GM19240 (cell line): ENCODE results near the gene AQP5.

Source experiments
- DNase-seq: peaks from one replicate; pipeline ENCODE4 v3.0.0; 2011; ENCODE audit warnings: low spot score; ENCODE audit not compliant: insufficient read length

The AQP5 gene

GRCh38 chr12:49961111-49961922 is at the start of gene AQP5:
Gene AQP5 (plus strand): TSS chr12:49961872. CDS start chr12:49962018, 146 bp downstream.
- DNase-seq: no peak

- no peak for DNase-seq
Measured at GRCh38 chr12:49912345-49913255, 49.1 kb upstream of the AQP5 start.

DNA sequence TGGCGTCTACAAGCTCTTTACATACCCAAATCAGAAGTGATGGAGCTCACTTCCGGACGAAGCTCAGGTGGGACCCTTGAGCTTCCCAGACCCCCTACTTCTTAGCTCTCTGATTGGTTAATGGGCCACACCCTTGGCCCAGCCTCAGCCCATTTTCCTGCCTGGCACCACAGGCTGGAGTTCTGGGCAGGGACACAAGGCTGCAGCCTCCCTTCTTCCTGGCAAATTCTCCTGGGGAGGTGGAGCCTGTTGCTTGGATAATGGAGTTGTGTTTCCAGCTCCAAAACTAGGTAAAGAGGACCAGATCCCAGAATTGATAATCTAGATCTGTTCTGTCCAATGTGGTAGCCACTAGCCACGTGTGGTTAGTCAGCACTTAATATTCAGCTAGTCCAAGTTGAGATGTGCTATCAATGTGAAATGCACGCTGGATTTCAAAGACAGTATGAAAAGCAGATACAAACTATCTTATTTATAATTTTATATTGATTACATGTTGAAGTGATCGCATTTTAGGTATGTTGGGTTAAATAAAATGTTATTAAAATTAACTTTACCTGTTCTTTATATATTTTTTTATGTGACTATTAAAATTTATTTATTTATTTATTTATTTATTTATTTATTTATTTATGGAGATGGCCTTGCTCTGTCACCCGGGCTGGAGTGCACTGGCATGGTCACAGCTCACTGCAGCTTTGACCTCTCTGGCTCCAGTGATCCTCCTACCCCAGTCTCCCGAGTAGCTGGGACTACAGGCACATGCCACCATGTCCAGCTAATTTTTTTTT is 45.3 kb upstream of the AQP5 start:
- DNase-seq: no peak

- no peak for DNase-seq
Measured at GRCh38 chr12:49917166-49917787, 44.4 kb upstream of the AQP5 start.

DNA sequence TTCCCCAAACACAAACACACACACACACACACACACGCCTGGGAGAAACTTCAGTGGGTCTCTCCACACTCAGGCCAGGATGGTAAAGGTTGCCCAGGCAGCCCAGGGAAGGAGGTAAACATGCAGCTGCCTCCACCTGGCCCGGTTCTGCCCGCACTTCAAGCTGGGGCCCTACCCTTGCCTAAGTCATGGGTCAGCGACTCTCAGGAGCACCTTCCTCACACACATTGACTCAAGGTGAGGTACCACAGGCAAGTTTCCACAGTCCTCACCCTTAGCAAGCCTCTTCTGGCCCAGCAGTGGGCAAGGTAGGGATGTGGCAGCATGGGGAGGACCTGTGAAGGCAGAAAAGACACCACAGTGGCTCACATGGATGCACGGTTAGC is 43.9 kb upstream of the AQP5 start:
- DNase-seq: no peak

GRCh38 chr12:49920241-49920914 is 41.3 kb upstream of the AQP5 start:
- no peak for DNase-seq

- DNase-seq: no peak
Measured at GRCh38 chr12:49920915-49921286, 40.8 kb upstream of the AQP5 start.

GRCh38 chr12:49921299-49921698 is 40.4 kb upstream of the AQP5 start:
- DNase-seq: no peak

DNA sequence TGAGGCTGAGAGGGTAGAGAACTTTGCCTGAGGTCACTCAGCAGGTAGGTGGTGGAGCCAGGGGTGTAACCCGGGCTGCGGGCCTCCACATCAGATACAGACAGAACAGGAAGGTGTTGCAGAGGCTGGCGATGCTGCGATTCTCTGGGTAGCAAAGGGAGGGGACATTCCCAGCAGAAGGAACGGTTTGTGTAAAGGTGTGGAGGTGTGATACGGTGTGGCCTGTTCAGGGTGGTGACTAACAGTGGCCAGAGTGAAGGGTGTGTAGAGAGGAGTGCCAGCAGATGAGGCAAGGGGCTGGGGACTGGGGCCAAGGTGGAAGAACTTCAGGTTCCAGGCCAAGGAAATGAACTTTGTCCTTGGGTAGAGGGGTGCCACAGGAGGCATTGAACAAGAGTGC is 39.7 kb upstream of the AQP5 start:
- no peak for DNase-seq

DNA sequence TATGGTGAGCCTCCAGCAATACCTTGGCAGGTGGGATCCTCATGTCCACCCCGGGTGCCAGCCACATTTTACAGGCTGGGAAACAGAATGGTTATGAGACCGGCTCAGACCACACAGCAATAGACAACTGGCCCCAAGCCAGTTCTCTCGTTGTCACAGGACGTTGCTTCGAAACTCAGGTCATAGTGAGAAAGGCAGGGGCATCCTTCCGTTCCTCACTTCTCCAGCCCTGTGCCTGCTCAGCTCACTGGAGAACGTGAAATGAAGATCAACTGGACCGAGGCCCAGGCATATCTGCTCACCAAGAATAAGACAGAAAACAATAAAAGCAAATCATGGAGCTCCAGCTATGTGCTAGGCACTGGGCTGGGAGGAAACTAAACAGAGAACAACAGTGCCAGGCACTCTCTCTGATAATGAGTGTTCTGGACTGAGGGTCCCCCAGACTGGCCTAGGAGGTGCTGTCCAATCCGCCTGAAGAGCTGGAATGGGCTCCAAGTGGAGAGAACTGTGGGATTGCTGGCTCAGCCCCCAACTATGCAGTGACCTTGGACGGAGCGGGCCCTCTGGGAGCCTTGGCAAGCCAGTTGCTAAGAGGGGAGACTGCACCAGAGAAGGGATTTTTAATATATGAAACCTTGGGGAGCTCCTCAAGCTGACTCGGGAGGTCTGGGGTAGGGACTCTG is 39.2 kb upstream of the AQP5 start:
- no peak for DNase-seq

DNA sequence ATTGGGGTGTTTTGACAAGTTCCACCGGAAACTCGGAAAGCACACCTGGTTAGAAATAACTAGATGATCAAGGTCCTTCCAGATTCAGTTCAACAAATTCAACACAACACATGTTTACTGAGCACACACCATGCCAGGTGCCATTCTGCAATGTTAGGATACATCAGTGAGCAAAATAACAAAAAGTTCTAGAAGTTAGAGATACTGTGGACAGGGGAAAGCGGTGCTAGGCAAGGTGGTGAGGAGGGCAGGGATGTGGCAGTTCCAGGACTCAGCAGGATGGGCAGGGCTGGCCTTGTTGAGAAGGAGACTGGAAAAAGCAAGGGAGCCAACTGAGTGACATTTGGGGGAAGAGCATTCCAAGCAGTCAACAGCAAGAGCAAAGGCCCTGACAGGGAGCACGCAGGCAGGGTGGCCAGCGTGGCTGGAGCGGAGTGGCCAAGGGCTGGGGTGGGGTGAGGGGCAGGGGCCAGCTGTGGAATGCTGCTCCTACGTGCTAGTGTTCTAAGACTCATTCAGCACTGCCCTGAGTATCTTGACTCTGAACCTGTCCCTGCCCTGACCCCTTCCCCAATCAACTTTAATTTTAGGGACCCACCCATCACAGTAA is 38.5 kb upstream of the AQP5 start:
- no peak for DNase-seq

- no peak for DNase-seq
Measured at GRCh38 chr12:49923880-49924556, 37.7 kb upstream of the AQP5 start.

DNA sequence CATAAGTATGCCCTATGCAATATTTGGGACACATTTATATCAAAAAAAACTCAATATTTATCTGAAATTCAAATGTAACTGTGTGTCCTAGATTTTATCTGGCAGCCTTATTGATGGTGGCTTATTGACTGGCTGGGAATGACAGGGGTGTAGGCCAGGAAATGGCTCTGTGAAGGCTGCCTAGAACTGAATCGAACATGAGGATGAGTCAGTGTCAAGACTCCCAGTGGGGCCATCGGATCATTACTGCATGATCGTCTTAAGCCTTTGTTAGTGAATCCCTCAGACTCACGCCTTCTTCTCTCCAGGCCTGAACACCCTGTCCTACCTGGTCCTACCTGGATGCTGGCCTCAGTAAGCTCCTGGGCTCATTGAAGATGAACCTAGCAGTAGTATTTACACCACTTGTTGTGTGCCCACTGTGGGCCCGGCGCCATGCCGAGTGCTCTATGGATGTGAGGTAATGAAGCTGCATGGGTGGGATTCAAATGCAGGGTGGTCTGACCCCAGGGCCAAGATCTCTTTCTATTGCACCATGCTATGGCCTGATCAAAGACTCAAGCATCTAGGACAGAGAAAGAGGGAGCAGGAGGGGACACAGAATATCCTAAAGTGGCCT is 36.9 kb upstream of the AQP5 start:
- DNase-seq: no peak

DNA sequence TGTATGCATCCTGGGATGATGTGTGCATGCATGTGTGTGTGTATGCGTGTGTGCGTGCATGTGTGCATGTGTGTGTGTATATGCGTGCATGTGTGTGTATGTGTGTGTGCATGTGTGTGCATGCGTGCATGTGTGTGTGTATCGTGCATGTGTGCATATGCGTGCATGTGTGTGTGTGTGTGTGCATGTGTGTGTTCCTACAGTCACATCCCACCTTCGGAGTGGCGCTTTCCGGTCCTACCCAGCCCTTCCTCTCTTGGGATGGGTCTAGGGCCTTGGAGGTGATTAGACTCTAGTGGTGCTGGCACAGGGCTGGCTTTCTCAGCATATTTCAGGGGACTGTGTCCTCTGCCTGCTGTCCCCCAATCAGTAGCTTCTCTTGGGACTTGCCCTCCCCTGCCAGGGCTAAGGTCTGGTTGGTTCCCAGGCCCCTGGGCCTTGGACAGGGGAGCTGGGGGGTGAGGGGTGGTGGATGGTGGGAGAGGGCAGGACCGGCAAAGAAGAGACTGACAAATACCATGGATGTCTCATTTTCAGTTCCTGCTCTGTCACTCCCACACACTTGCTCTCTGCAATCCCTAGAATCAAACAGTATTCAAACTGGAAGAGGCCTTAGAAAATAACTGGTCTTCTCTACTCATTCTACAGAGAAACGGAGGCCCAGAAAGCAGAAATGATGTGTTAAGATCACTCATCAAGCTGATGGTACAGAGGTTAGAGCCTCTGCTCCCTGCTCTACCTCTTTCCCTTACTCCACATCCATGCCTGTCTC is 36.1 kb upstream of the AQP5 start:
- no peak for DNase-seq

- DNase-seq: no peak
Measured at GRCh38 chr12:49928471-49928870, 33.2 kb upstream of the AQP5 start.

- DNase-seq: no peak
Measured at GRCh38 chr12:49929581-49929980, 32.1 kb upstream of the AQP5 start.

GRCh38 chr12:49930515-49931288 is 31.0 kb upstream of the AQP5 start:
- no peak for DNase-seq
